ENCODE data around the gene LYPD4. TPM values are rescaled to one million over a fixed set of nuclear protein-coding genes. Genes with fewer than 3 reads are reported as not detected.
A peak's percentile ranks its signal among the peaks of the same experiment; 100 is the strongest.

The LYPD4 gene
- polyA plus RNA-seq, 5 donors, result not detected

- no peak for DNase-seq
Observed at GRCh38 chr19:41851456-41851855, 7.0 kb upstream of the LYPD4 start.

- DNase-seq, result no peak
Observed at GRCh38 chr19:41850381-41850780, 5.9 kb upstream of the LYPD4 start.

- DNase-seq, result no peak
Observed at GRCh38 chr19:41849067-41849466, 4.6 kb upstream of the LYPD4 start.

- no peak for DNase-seq
Observed at GRCh38 chr19:41848666-41849065, 4.2 kb upstream of the LYPD4 start.

GRCh38 chr19:41847351-41848105, 3.0 kb upstream of the LYPD4 start:
- no peak for DNase-seq

GRCh38 chr19:41845051-41845590, 638 bp upstream of the LYPD4 start:
- no peak for DNase-seq

GRCh38 chr19:41845001-41845050, 343 bp upstream of the LYPD4 start, which contains the start of gene DMRTC2:
Gene DMRTC2 (plus strand): TSS chr19:41845042. CDS start chr19:41847429, 2,387 bp downstream.
- no peak for DNase-seq

GRCh38 chr19:41843371-41843770, 1.1 kb downstream of the LYPD4 start:
- DNase-seq, result no peak

GRCh38 chr19:41839211-41839610, 5.3 kb downstream of the LYPD4 start:
- no peak for DNase-seq

- DNase-seq, result no peak
Observed at GRCh38 chr19:41837981-41838708, 6.3 kb downstream of the LYPD4 start.

- peak in 1 of 2 donors; percentile 9 for DNase-seq
Observed at GRCh38 chr19:41821003-41821735, 23.3 kb downstream of the LYPD4 start.

- no peak for DNase-seq
Observed at GRCh38 chr19:41816761-41817160, 27.7 kb downstream of the LYPD4 start.

GRCh38 chr19:41815301-41815700, 29.2 kb downstream of the LYPD4 start:
- no peak for DNase-seq

- DNase-seq, result no peak
Observed at GRCh38 chr19:41813911-41814310, 30.6 kb downstream of the LYPD4 start.

- no peak for DNase-seq
Observed at GRCh38 chr19:41811981-41812380, 32.5 kb downstream of the LYPD4 start.

GRCh38 chr19:41811036-41811435, 33.4 kb downstream of the LYPD4 start:
- no peak for DNase-seq

- DNase-seq, result no peak
Observed at GRCh38 chr19:41810301-41810700, 34.2 kb downstream of the LYPD4 start.

- DNase-seq, result no peak
Observed at GRCh38 chr19:41808663-41809566, 35.6 kb downstream of the LYPD4 start.

- no peak for DNase-seq
Observed at GRCh38 chr19:41807176-41807575, 37.3 kb downstream of the LYPD4 start.

GRCh38 chr19:41804336-41804735, 40.1 kb downstream of the LYPD4 start:
- DNase-seq, result no peak

- no peak for DNase-seq
Observed at GRCh38 chr19:41802770-41803169, 41.7 kb downstream of the LYPD4 start.

- DNase-seq, result no peak
Observed at GRCh38 chr19:41801792-41802211, 42.7 kb downstream of the LYPD4 start.

Data from right lung (tissue), 5 donors.